Measurements from ENCODE around the gene NOXA1. TPM values are rescaled to one million over a fixed set of nuclear protein-coding genes. Genes with fewer than 3 reads are reported as not detected.
A peak's percentile ranks its signal among the peaks of the same experiment; 100 is the strongest.

NOXA1 gene
- total and polyA plus RNA-seq, 9 of the 15 experiments (the other 6 are each of a cell fraction or from before 2014, with no cell fraction given) = 0.07 to 1.2 (median 0.20) TPM; not detected in 4

DNA sequence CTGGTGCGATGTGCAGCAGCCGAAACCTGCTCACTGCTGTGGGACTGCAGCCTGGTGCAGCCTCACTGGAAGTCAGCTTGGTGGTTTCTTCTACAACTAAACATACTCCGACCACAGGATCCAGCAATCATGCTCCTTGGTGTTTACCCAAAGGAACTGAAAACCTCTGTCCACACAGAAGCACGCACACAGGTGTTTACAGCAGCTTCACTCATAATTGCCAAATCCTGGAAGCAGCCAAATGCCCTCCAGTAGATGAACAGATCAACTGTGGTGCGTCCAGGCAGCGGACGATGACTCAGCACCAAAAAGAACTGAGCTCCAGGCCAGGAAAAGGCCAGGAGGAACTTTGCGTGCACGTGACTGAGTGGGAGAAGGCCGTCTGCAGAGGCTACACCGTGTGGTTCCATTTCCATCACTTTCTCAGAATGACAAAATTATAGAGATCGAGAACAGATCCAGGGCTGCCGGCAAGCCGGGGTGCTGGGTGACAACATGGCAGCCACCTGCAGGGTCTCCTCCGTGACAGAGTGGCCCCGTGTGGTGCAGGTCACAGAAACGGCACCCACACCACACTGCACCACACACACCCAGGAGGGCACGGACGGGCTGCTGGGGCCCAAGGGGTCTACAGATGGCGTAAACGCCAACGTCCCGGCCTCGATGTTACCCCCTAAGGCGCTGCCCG lies 59.0 kb downstream of the NOXA1 start (continued):
- TF ChIP-seq, protein P1, sequence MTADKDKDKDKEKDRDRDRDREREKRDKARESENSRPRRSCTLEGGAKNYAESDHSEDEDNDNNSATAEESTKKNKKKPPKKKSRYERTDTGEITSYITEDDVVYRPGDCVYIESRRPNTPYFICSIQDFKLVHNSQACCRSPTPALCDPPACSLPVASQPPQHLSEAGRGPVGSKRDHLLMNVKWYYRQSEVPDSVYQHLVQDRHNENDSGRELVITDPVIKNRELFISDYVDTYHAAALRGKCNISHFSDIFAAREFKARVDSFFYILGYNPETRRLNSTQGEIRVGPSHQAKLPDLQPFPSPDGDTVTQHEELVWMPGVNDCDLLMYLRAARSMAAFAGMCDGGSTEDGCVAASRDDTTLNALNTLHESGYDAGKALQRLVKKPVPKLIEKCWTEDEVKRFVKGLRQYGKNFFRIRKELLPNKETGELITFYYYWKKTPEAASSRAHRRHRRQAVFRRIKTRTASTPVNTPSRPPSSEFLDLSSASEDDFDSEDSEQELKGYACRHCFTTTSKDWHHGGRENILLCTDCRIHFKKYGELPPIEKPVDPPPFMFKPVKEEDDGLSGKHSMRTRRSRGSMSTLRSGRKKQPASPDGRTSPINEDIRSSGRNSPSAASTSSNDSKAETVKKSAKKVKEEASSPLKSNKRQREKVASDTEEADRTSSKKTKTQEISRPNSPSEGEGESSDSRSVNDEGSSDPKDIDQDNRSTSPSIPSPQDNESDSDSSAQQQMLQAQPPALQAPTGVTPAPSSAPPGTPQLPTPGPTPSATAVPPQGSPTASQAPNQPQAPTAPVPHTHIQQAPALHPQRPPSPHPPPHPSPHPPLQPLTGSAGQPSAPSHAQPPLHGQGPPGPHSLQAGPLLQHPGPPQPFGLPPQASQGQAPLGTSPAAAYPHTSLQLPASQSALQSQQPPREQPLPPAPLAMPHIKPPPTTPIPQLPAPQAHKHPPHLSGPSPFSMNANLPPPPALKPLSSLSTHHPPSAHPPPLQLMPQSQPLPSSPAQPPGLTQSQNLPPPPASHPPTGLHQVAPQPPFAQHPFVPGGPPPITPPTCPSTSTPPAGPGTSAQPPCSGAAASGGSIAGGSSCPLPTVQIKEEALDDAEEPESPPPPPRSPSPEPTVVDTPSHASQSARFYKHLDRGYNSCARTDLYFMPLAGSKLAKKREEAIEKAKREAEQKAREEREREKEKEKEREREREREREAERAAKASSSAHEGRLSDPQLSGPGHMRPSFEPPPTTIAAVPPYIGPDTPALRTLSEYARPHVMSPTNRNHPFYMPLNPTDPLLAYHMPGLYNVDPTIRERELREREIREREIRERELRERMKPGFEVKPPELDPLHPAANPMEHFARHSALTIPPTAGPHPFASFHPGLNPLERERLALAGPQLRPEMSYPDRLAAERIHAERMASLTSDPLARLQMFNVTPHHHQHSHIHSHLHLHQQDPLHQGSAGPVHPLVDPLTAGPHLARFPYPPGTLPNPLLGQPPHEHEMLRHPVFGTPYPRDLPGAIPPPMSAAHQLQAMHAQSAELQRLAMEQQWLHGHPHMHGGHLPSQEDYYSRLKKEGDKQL (CRISPR knock-in tag; IDR thresholded peaks at IDR 0.05; ENCODE audit: borderline replicate concordance) = no peak
- TF ChIP-seq MTA2 (IDR thresholded peaks at IDR 0.05; ENCODE audit: low read depth) (no peak), TARDBP (IDR thresholded peaks at IDR 0.05) (no peak), HDAC2 (IDR thresholded peaks at IDR 0.05) (peak; percentile 89), SP1 (CRISPR knock-in tag; IDR thresholded peaks at IDR 0.05) (no peak), ZNF311 (CRISPR knock-in tag; IDR thresholded peaks at IDR 0.05) (peak; percentile 23; the same call in 1 of the 2 replicates), ZNF197 (CRISPR knock-in tag; IDR thresholded peaks at IDR 0.05; ENCODE audit: low read depth) (no peak; the same call in 1 of the 2 replicates), MCM7 (IDR thresholded peaks at IDR 0.05) (no peak), MIER1 (IDR thresholded peaks at IDR 0.05; ENCODE audit: low read depth) (no peak), SRSF9 (IDR thresholded peaks at IDR 0.05; ENCODE audit: borderline replicate concordance, low read depth, low read length) (no peak), ZNF785 (CRISPR knock-in tag; IDR thresholded peaks at IDR 0.05) (no peak), SMC3 (conservative IDR thresholded peaks at IDR 0.05; ENCODE audit: insufficient read depth, low read depth, low read length) (no peak), NCOA1 (IDR thresholded peaks at IDR 0.05; ENCODE audit: low read depth) (no peak), PCBP2 (IDR thresholded peaks at IDR 0.05; ENCODE audit: low read depth, low read length, poor library complexity, severe bottlenecking) (no peak), MYBL2 (IDR thresholded peaks at IDR 0.05; ENCODE audit: low read depth) (no peak), MYBL2 (CRISPR knock-in tag; IDR thresholded peaks at IDR 0.05; ENCODE audit: borderline replicate concordance) (no peak), ZFPM2 (CRISPR knock-in tag; IDR thresholded peaks at IDR 0.05) (no peak), MECOM (CRISPR knock-in tag; IDR thresholded peaks at IDR 0.05) (no peak), HIVEP1 (CRISPR knock-in tag; IDR thresholded peaks at IDR 0.05) (no peak), NRF1 (conservative IDR thresholded peaks at IDR 0.05 in 1 of 2, IDR thresholded peaks at IDR 0.05 in 1 of 2) (peak in 1 of 2 experiments; percentile 35; a peak in 2 of 4 replicates), ZNF707 (CRISPR knock-in tag; conservative IDR thresholded peaks at IDR 0.05) (no peak), SMARCE1 (IDR thresholded peaks at IDR 0.05) (peak; percentile 88), ZZZ3 (IDR thresholded peaks at IDR 0.05) (no peak), MTA1 (IDR thresholded peaks at IDR 0.05; ENCODE audit: borderline replicate concordance) (peak; percentile 71; the same call in 1 of the 2 replicates), ZC3H8 (IDR thresholded peaks at IDR 0.05) (no peak)
- TF ChIP-seq, protein P2, sequence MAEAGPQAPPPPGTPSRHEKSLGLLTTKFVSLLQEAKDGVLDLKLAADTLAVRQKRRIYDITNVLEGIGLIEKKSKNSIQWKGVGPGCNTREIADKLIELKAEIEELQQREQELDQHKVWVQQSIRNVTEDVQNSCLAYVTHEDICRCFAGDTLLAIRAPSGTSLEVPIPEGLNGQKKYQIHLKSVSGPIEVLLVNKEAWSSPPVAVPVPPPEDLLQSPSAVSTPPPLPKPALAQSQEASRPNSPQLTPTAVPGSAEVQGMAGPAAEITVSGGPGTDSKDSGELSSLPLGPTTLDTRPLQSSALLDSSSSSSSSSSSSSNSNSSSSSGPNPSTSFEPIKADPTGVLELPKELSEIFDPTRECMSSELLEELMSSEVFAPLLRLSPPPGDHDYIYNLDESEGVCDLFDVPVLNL (CRISPR knock-in tag; IDR thresholded peaks at IDR 0.05; ENCODE audit: low read depth) = no peak
